Measurements from ENCODE around the gene GALNT9. TPM values are rescaled to one million over a fixed set of nuclear protein-coding genes. Genes with fewer than 3 reads are reported as not detected.

GALNT9 gene
- polyA plus RNA-seq, 1 donor from 2014 or later: 13.5 TPM

GRCh38 chr12:132309596-132310086 is 19.7 kb downstream of the GALNT9 start:
- no peak overlapping the region for H3K27ac ChIP-seq (ENCODE audit: low read length)

GRCh38 chr12:132308853-132309595 is 20.4 kb downstream of the GALNT9 start:
- H4K20me1 ChIP-seq (ENCODE audit: insufficient read depth): no peaks in the 10 kb centered on the region
- H3K79me2 ChIP-seq (replicated peaks; ENCODE audit: insufficient read depth, low read length): no peaks in the 10 kb centered on the region
- H3K36me3 ChIP-seq (ENCODE audit: insufficient read depth, low read length): no peaks in the 10 kb centered on the region
- no peak overlapping the region for H3K9ac ChIP-seq (ENCODE audit: low read length)
- no peaks in the 10 kb centered on the region for H3K9me3 ChIP-seq (ENCODE audit: low read length)
- no peak overlapping the region for H3K4me2 ChIP-seq (ENCODE audit: low read length)
- H3K9me2 ChIP-seq (ENCODE audit: insufficient read depth, low read length): no peaks in the 10 kb centered on the region
- H3K27ac ChIP-seq (ENCODE audit: low read length): no peak overlapping the region
- no peak for TF ChIP-seq EP300 (conservative IDR thresholded peaks at IDR 0.05; ENCODE audit: poor library complexity, severe bottlenecking)
- no peak for TF ChIP-seq POLR2AphosphoS5 (IDR thresholded peaks at IDR 0.05)
- TF ChIP-seq REST (IDR thresholded peaks at IDR 0.05; ENCODE audit: borderline replicate concordance): no peak
- TF ChIP-seq SMC3 (conservative IDR thresholded peaks at IDR 0.05; ENCODE audit: poor library complexity): no peak
- TF ChIP-seq EZH2 (IDR thresholded peaks at IDR 0.05; ENCODE audit: borderline replicate concordance, insufficient read depth, low read length, poor library complexity, severe bottlenecking): no peak
- no peak for TF ChIP-seq CTCF (IDR thresholded peaks at IDR 0.05; ENCODE audit: poor library complexity, severe bottlenecking)
- no peak for TF ChIP-seq MXI1 (conservative IDR thresholded peaks at IDR 0.05; ENCODE audit: poor library complexity, severe bottlenecking)
- TF ChIP-seq RAD21 (conservative IDR thresholded peaks at IDR 0.05): no peak
- TF ChIP-seq TAF1 (IDR thresholded peaks at IDR 0.05; ENCODE audit: low read depth): no peak
- no peak overlapping the region for H3K4me3 ChIP-seq (ENCODE audit: low read length)
- H3F3A ChIP-seq (ENCODE audit: insufficient read depth, low read length, poor library complexity, severe bottlenecking): no peaks in the 10 kb centered on the region
- H3K27me3 ChIP-seq (ENCODE audit: insufficient read depth, low read depth, low read length): no peaks in the 10 kb centered on the region
- H2AFZ ChIP-seq (ENCODE audit: low read depth, low read length): no peak overlapping the region

More at GRCh38 chr12:132309596-132310086, 19.7 kb downstream of the GALNT9 start:
- no peak overlapping the region for H3K4me3 ChIP-seq (ENCODE audit: low read length)
- no peaks in the 10 kb centered on the region for H3K79me2 ChIP-seq (replicated peaks; ENCODE audit: insufficient read depth, low read length)
- H3F3A ChIP-seq (ENCODE audit: insufficient read depth, low read length, poor library complexity, severe bottlenecking): no peaks in the 10 kb centered on the region
- no peaks in the 10 kb centered on the region for H3K36me3 ChIP-seq (ENCODE audit: insufficient read depth, low read length)
- no peak overlapping the region for H3K9ac ChIP-seq (ENCODE audit: low read length)
- no peaks in the 10 kb centered on the region for H3K9me3 ChIP-seq (ENCODE audit: low read length)
- no peaks in the 10 kb centered on the region for H3K9me2 ChIP-seq (ENCODE audit: insufficient read depth, low read length)
- H2AFZ ChIP-seq (ENCODE audit: low read depth, low read length): no peak overlapping the region
- no peak for TF ChIP-seq MXI1 (conservative IDR thresholded peaks at IDR 0.05; ENCODE audit: poor library complexity, severe bottlenecking)
- TF ChIP-seq EZH2 (IDR thresholded peaks at IDR 0.05; ENCODE audit: borderline replicate concordance, insufficient read depth, low read length, poor library complexity, severe bottlenecking): no peak
- TF ChIP-seq POLR2AphosphoS5 (IDR thresholded peaks at IDR 0.05): no peak
- no peak for TF ChIP-seq TAF1 (IDR thresholded peaks at IDR 0.05; ENCODE audit: low read depth)
- no peak overlapping the region for H3K4me2 ChIP-seq (ENCODE audit: low read length)
- no peaks in the 10 kb centered on the region for H3K27me3 ChIP-seq (ENCODE audit: insufficient read depth, low read depth, low read length)
- no peaks in the 10 kb centered on the region for H4K20me1 ChIP-seq (ENCODE audit: insufficient read depth)
